GM21576 (cell line): Measurements from ENCODE around the gene TRIM9.
A peak's percentile ranks its signal among the peaks of the same experiment; 100 is the strongest.

Experiments used
- ATAC-seq: cut with Tn5 transposase; IDR thresholded peaks from one replicate; pipeline ENCODE4 v1.9.1; 2021; ENCODE audit warnings: mild to moderate bottlenecking, moderate library complexity; ENCODE audit not compliant: unreplicated experiment

Gene TRIM9

GRCh38 chr14:50937800-50938199, 157.1 kb downstream of the TRIM9 start:
- ATAC-seq, result no peak

- ATAC-seq, result no peak
Measured at GRCh38 chr14:50937325-50937724, 157.6 kb downstream of the TRIM9 start.

- ATAC-seq, result no peak
Measured at GRCh38 chr14:50936882-50937281, 158.0 kb downstream of the TRIM9 start.

GRCh38 chr14:50936016-50936340, 158.9 kb downstream of the TRIM9 start:
- ATAC-seq, result no peak

GRCh38 chr14:50935126-50936015, 159.5 kb downstream of the TRIM9 start:
- ATAC-seq, result no peak

- ATAC-seq, result no peak
Measured at GRCh38 chr14:50932592-50933495, 162.1 kb downstream of the TRIM9 start.

GRCh38 chr14:50932156-50932555, 162.7 kb downstream of the TRIM9 start:
- no peak for ATAC-seq

- ATAC-seq, result no peak
Measured at GRCh38 chr14:50931559-50931958, 163.3 kb downstream of the TRIM9 start.

GRCh38 chr14:50929506-50929905, 165.4 kb downstream of the TRIM9 start:
- no peak for ATAC-seq

GRCh38 chr14:50928002-50928635, 166.8 kb downstream of the TRIM9 start:
- peak; percentile 49 for ATAC-seq

- no peak for ATAC-seq
Measured at GRCh38 chr14:50926851-50927386, 168.0 kb downstream of the TRIM9 start.
